NT2/D1 (cell line): Measurements from ENCODE around the gene CCDC197.

Source experiments
- YY1 ChIP-seq: IDR thresholded peaks from 2 replicates; pipeline ENCODE4 v1.6.1; 2011; ENCODE audit not compliant: insufficient read length, insufficient read depth
- ZNF274 ChIP-seq: IDR thresholded peaks from 2 replicates; pipeline ENCODE4 v1.6.1; 2011; ENCODE audit warnings: mild to moderate bottlenecking, low read depth, low read length

DNA sequence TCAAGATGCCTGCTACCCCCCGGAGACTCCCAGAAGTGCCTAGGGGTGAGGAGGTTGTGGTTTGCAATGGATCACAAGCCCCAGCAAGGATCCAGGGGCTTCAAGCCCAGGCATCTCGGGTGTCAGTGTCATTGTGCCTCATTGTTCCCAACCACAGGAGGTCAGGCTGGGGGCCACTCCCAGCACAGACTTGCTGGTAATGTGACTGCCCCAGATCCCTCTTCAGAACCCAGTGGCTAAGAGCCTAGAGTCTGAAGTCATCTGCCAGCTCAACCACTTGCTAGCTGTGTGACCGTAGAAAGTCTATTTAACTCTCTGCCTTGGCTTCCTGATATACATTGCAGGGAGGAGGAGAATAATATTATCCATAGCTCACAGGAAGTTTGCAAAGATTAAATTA is 13.0 kb upstream of the CCDC197 start:
- TF ChIP-seq ZNF274 = no peak
- no peak for TF ChIP-seq YY1
